Measurements from ENCODE around the gene ADIRF.
"Not testable (repeated sequence)": the region's sequence is repeated elsewhere in the genome, so short reads cannot be mapped to it uniquely, and the experiment has no call there.

- not testable (repeated sequence) for TF ChIP-seq EP300 (IDR thresholded peaks at IDR 0.05; ENCODE audit: borderline replicate concordance); REST (IDR thresholded peaks at IDR 0.05; ENCODE audit: low read depth); NFIC (IDR thresholded peaks at IDR 0.05); CREB1 (IDR thresholded peaks at IDR 0.05; ENCODE audit: low read depth); RAD21 (IDR thresholded peaks at IDR 0.05; ENCODE audit: low read depth); YY1 (IDR thresholded peaks at IDR 0.05; ENCODE audit: low read depth); CEBPB (IDR thresholded peaks at IDR 0.05); ZBTB7A (IDR thresholded peaks at IDR 0.05; ENCODE audit: low read depth); TEAD4 (IDR thresholded peaks at IDR 0.05); USF1 (IDR thresholded peaks at IDR 0.05); MAX (IDR thresholded peaks at IDR 0.05); TCF12 (IDR thresholded peaks at IDR 0.05; ENCODE audit: low read depth)
Observed at GRCh38 chr10:87008303-87008702, 40.0 kb downstream of the ADIRF start.

Data from Ishikawa (cell line).